ENCODE results near the gene SMG6. TPM values are rescaled to one million over a fixed set of nuclear protein-coding genes. Genes with fewer than 3 reads are reported as not detected.

The SMG6 gene
- total and polyA plus RNA-seq, 2 of the 13 experiments (the other 11 are each of a cell fraction or from before 2014, with no cell fraction given): 4.6 to 14.6 TPM

GRCh38 chr17:2041561-2042389 is 261.8 kb downstream of the SMG6 start, which contains the start of gene OVCA2 (continued):
- TF ChIP-seq TSC22D2 (CRISPR knock-in tag; IDR thresholded peaks at IDR 0.05; ENCODE audit: borderline replicate concordance) (peak; percentile 55; the same call in 1 of the 2 replicates), ZNF10 (CRISPR knock-in tag; IDR thresholded peaks at IDR 0.05; ENCODE audit: borderline replicate concordance, low read depth) (no peak), ZNF18 (CRISPR knock-in tag; IDR thresholded peaks at IDR 0.05; ENCODE audit: insufficient replicate concordance) (no peak), GABPB1 (CRISPR knock-in tag; IDR thresholded peaks at IDR 0.05) (peak; percentile 99), CREM (IDR thresholded peaks at IDR 0.05) (peak; percentile 80), CREM (CRISPR knock-in tag; IDR thresholded peaks at IDR 0.05) (peak; percentile 22; the same call in 1 of the 2 replicates), RELA (CRISPR knock-in tag; IDR thresholded peaks at IDR 0.05) (no peak), MAFG (CRISPR knock-in tag; IDR thresholded peaks at IDR 0.05) (no peak), TBX3 (IDR thresholded peaks at IDR 0.05; ENCODE audit: borderline replicate concordance) (no peak), ARNTL (CRISPR knock-in tag; IDR thresholded peaks at IDR 0.05) (peak; percentile 52; the same call in 1 of the 2 replicates), SAP130 (CRISPR knock-in tag; IDR thresholded peaks at IDR 0.05; ENCODE audit: low read depth) (peak; percentile 91), ZNF569 (CRISPR knock-in tag; IDR thresholded peaks at IDR 0.05; ENCODE audit: borderline replicate concordance) (no peak), ZNF275 (CRISPR knock-in tag; IDR thresholded peaks at IDR 0.05; ENCODE audit: borderline replicate concordance) (no peak), FOXC1 (CRISPR knock-in tag; IDR thresholded peaks at IDR 0.05; ENCODE audit: borderline replicate concordance) (peak; percentile 71; the same call in 1 of the 2 replicates), ZNF232 (CRISPR knock-in tag; IDR thresholded peaks at IDR 0.05; ENCODE audit: borderline replicate concordance) (peak; percentile 70; the same call in 1 of the 2 replicates), SOX6 (IDR thresholded peaks at IDR 0.05) (no peak), SOX6 (CRISPR knock-in tag; IDR thresholded peaks at IDR 0.05) (peak; percentile 62), KAT2B (IDR thresholded peaks at IDR 0.05; ENCODE audit: borderline replicate concordance, low read depth, low read length) (no peak), MAFK (conservative IDR thresholded peaks at IDR 0.05 in 1 of 2, IDR thresholded peaks at IDR 0.05 in 1 of 2; ENCODE audit: low read length in 2 of 2) (no peak), ZNF704 (CRISPR knock-in tag; IDR thresholded peaks at IDR 0.05; ENCODE audit: borderline replicate concordance) (peak; percentile 59; the same call in 1 of the 2 replicates), HDAC1 (CRISPR knock-in tag; IDR thresholded peaks at IDR 0.05) (peak; percentile 72; the same call in 1 of the 2 replicates), GTF2F1 (IDR thresholded peaks at IDR 0.05; ENCODE audit: low read length) (no peak), ZNF382 (CRISPR knock-in tag; IDR thresholded peaks at IDR 0.05; ENCODE audit: borderline replicate concordance) (no peak), PREB (CRISPR knock-in tag; IDR thresholded peaks at IDR 0.05) (no peak)
- TF ChIP-seq, protein P1, sequence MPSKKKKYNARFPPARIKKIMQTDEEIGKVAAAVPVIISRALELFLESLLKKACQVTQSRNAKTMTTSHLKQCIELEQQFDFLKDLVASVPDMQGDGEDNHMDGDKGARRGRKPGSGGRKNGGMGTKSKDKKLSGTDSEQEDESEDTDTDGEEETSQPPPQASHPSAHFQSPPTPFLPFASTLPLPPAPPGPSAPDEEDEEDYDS (CRISPR knock-in tag; IDR thresholded peaks at IDR 0.05): peak; percentile 38; the same call in 1 of the 2 replicates

Measured in HepG2 (cell line).